Parathyroid adenoma (tissue), 2 donors: ENCODE data around the gene BRWD1.

Experiments used
- H2AFZ ChIP-seq: fragments of 300-600 bp; sonication (generic); one replicate; pipeline ENCODE4 v1.7.0; 2017; ENCODE audit warnings: antibody characterized with exemption, mild to moderate bottlenecking
- H3K27ac ChIP-seq: fragments of 300-600 bp; sonication (generic); one replicate; pipeline ENCODE4 v1.7.0; 2017
- H3K27me3 ChIP-seq: fragments of 300-600 bp; sonication (generic); one replicate; pipeline ENCODE4 v1.7.0; 2017; ENCODE audit warnings: low read length; ENCODE audit not compliant: control insufficient read depth, insufficient read depth
- H3K36me3 ChIP-seq: fragments of 300-600 bp; sonication (generic); one replicate; pipeline ENCODE4 v1.7.0; 2017; ENCODE audit warnings: low read length; ENCODE audit not compliant: control insufficient read depth, insufficient read depth
- H3K4me1 ChIP-seq: fragments of 300-600 bp; sonication (generic); one replicate; pipeline ENCODE4 v1.7.0; 2017; ENCODE audit warnings: control low read depth
- H3K4me2 ChIP-seq: fragments of 300-600 bp; sonication (generic); one replicate; pipeline ENCODE4 v1.7.0; 2017; ENCODE audit warnings: low read length
- H3K4me3 ChIP-seq: fragments of 300-600 bp; sonication (generic); one replicate; pipeline ENCODE4 v1.7.0; 2017; ENCODE audit warnings: low read depth, low read length
- H3K79me2 ChIP-seq: fragments of 300-600 bp; sonication (generic); one replicate; pipeline ENCODE4 v1.7.0; 2017; ENCODE audit warnings: control low read depth
- H3K9ac ChIP-seq: fragments of 300-600 bp; sonication (generic); one replicate; pipeline ENCODE4 v1.7.0; 2017; ENCODE audit warnings: mild to moderate bottlenecking
- H3K9me3 ChIP-seq: fragments of 300-600 bp; sonication (generic); one replicate; pipeline ENCODE4 v1.7.0; 2017; ENCODE audit warnings: low read length; ENCODE audit not compliant: control insufficient read depth
- CTCF ChIP-seq: fragments of 300-600 bp; sonication (generic); IDR thresholded peaks from one replicate; pipeline ENCODE4 v1.7.0; 2017; ENCODE audit warnings: antibody characterized with exemption, mild to moderate bottlenecking
- donor health status: primary hyperparathyroidism.

BRWD1 gene

GRCh38 chr21:39347537-39347936 lies 34.1 kb upstream of the BRWD1 start:
- no peaks in the 10 kb centered on the region for H3K9me3 ChIP-seq
- H3K27me3 ChIP-seq, result no peaks in the 10 kb centered on the region
- H3K4me1 ChIP-seq, result no peaks in the 10 kb centered on the region
- no peaks in the 10 kb centered on the region for H3K36me3 ChIP-seq
- peak overlapping the region; percentile 79 for H3K4me2 ChIP-seq
- TF ChIP-seq CTCF, result no peak
- H2AFZ ChIP-seq, result no peak overlapping the region
- no peak overlapping the region for H3K9ac ChIP-seq
- H3K27ac ChIP-seq, result no peak overlapping the region
- no peaks in the 10 kb centered on the region for H3K79me2 ChIP-seq
- peak overlapping the region; percentile 86 for H3K4me3 ChIP-seq

- Histone ChIP-seq H3K4me1 (no peaks in the 10 kb centered on the region), H3K4me3 (peak overlapping the region; percentile 86), H3K79me2 (no peaks in the 10 kb centered on the region), H3K36me3 (no peaks in the 10 kb centered on the region), H2AFZ (no peak overlapping the region), H3K9me3 (no peaks in the 10 kb centered on the region), H3K27ac (no peak overlapping the region), H3K4me2 (peak overlapping the region; percentile 23), H3K27me3 (no peaks in the 10 kb centered on the region), H3K9ac (no peak overlapping the region)
- no peak for TF ChIP-seq CTCF
These were observed 33.4 kb upstream of the BRWD1 start for GRCh38 chr21:39346671-39347331.

- H3K4me3 ChIP-seq, result no peak overlapping the region
- H3K27ac ChIP-seq, result no peak overlapping the region
- no peak overlapping the region for H3K4me2 ChIP-seq
- TF ChIP-seq CTCF, result no peak
- no peaks in the 10 kb centered on the region for H3K4me1 ChIP-seq
- H3K9ac ChIP-seq, result no peak overlapping the region
- no peaks in the 10 kb centered on the region for H3K9me3 ChIP-seq
- no peak overlapping the region for H2AFZ ChIP-seq
- no peaks in the 10 kb centered on the region for H3K27me3 ChIP-seq
- no peaks in the 10 kb centered on the region for H3K36me3 ChIP-seq
- no peaks in the 10 kb centered on the region for H3K79me2 ChIP-seq
These were observed 32.8 kb upstream of the BRWD1 start for GRCh38 chr21:39346206-39346605.

- H2AFZ ChIP-seq, result no peak overlapping the region
- H3K9ac ChIP-seq, result no peak overlapping the region
- H3K9me3 ChIP-seq, result no peaks in the 10 kb centered on the region
- no peak overlapping the region for H3K4me3 ChIP-seq
- H3K4me2 ChIP-seq, result no peak overlapping the region
- no peaks in the 10 kb centered on the region for H3K27me3 ChIP-seq
- no peak overlapping the region for H3K27ac ChIP-seq
- TF ChIP-seq CTCF, result no peak
- no peaks in the 10 kb centered on the region for H3K79me2 ChIP-seq
- H3K36me3 ChIP-seq, result no peaks in the 10 kb centered on the region
- H3K4me1 ChIP-seq, result no peaks in the 10 kb centered on the region
These were observed 32.0 kb upstream of the BRWD1 start for GRCh38 chr21:39345440-39345839.

- H3K36me3 ChIP-seq, result no peaks in the 10 kb centered on the region
- H3K27ac ChIP-seq, result no peak overlapping the region
- H3K4me2 ChIP-seq, result no peak overlapping the region
- H3K4me1 ChIP-seq, result no peaks in the 10 kb centered on the region
- H3K27me3 ChIP-seq, result no peaks in the 10 kb centered on the region
- H3K4me3 ChIP-seq, result no peak overlapping the region
- H3K9me3 ChIP-seq, result no peaks in the 10 kb centered on the region
- no peaks in the 10 kb centered on the region for H3K79me2 ChIP-seq
- no peak overlapping the region for H2AFZ ChIP-seq
- TF ChIP-seq CTCF, result no peak
- no peak overlapping the region for H3K9ac ChIP-seq
These were observed 31.4 kb upstream of the BRWD1 start for GRCh38 chr21:39344848-39345247.
